KOPT-K1 (cell line): Measurements from ENCODE around the gene LPXN.
A peak's percentile ranks its signal among the peaks of the same experiment; 100 is the strongest.
"Not testable (repeated sequence)": the region's sequence is repeated elsewhere in the genome, so short reads cannot be mapped to it uniquely, and the experiment has no call there.

Experiments used
- H3K27ac ChIP-seq: fragments of 200-600 bp; sonication (generic); 2 replicates; pipeline ENCODE4 v1.5.1; 2016; ENCODE audit warnings: antibody characterized with exemption, mild to moderate bottlenecking, low read depth, low read length; ENCODE audit not compliant: poor library complexity, severe bottlenecking
- H3K36me3 ChIP-seq: fragments of 200-600 bp; sonication (generic); 2 replicates; pipeline ENCODE4 v1.5.1; 2017; ENCODE audit warnings: antibody characterized with exemption, mild to moderate bottlenecking, low read length, moderate library complexity; ENCODE audit not compliant: insufficient read depth
- H3K9me3 ChIP-seq: fragments of 200-600 bp; sonication (generic); 2 replicates; pipeline ENCODE4 v1.5.1; 2017; ENCODE audit warnings: antibody characterized with exemption, low read length, mild to moderate bottlenecking; ENCODE audit not compliant: insufficient read depth, poor library complexity, severe bottlenecking

The LPXN gene

DNA sequence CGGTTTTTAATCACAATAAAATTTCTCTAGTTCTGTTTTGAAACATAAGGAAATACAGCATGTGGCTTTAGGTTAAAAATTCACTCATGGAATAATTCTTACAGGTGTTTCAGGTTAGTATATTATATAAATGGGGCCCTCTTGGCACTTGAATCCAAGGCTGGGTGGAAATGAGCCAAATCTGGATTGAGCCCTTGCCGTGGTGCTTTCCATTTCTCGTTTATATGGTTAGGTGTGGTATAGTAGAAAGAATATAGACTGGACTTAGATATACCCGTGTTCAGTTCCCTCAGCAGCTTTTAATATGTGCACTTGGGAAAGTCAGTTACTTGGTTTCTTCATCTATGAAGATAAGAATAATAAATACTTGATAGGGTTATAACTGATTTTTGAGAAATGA, 19.2 kb upstream of the LPXN start:
- Histone ChIP-seq H3K9me3 (no peaks in the 10 kb centered on the region), H3K36me3 (peaks cover 63% of the 10 kb centered on the region), H3K27ac (no peak overlapping the region)

DNA sequence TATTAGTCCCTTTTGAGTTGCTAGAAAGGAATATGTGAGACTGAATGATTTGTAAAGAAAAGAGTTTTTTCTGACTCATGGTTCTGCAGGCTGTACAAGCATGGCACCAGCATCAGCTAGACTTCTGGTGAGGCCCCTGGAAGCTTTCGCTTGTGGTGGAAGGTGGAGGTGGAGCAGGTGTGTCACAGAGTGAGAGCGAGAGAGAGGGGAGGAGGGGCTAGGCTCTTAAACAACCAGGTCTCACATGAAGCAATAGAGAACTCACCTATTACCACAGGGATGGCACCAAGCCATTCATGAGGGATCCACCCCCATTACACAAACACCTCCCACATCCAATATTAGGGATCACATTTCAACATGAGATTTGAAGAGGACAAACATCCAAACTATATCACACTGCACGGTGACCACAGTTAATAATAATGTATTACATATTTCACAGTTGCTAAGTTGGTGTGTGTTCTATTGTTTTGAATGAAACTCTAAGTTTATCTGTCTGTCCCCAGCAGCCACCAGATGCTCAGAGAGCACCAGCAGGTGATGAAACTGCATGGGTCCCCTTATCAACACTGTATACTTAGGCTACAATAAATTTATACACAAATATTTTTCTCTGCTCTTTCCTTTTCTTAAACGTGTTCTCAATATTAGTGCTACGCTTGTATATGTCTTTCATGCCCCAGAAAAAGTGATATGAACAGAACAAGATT, 17.3 kb upstream of the LPXN start:
- no peak overlapping the region for H3K27ac ChIP-seq
- peaks cover 70% of the 10 kb centered on the region for H3K36me3 ChIP-seq
- H3K9me3 ChIP-seq = no peaks in the 10 kb centered on the region

DNA sequence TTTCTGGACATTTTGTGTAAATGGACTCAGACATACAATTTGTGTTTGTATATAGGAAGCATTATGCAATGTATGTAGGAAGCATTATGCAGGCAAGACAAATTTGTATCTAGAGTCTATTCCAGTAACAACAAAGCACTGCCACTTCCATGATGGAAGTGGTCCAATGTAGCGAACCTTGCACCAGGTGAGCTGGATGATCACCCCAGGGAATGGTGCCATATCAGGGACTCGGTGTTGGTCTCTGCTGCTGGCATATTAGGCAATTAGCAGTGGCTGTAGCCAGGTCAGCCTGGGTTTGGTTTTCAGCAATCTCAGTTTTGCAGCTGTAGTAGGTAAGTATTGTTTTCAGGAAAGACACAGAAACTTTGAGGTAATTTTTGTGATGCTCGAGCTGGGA, 16.0 kb upstream of the LPXN start:
- Histone ChIP-seq H3K27ac (no peak overlapping the region), H3K9me3 (no peaks in the 10 kb centered on the region), H3K36me3 (peaks cover 83% of the 10 kb centered on the region)

DNA sequence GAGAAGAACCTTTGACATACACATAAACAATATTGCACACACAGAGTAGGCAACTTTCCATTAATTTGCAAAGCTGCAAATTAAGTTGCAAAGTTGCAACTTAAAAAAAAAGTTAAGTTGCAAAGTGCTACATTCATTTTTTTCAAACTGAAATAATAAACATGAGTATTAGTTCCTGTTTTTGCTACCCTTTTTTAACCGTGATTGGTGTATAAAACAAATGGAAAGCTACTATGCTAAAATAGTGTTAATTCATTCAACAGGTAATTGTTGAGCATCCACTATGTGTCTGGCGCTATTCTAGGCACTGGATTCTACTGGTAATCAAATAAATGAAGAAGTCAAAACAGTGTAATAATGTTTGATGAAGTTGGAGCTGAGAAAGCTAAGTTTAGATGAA, 11.3 kb upstream of the LPXN start:
- Histone ChIP-seq H3K9me3 (no peaks in the 10 kb centered on the region), H3K27ac (no peak overlapping the region), H3K36me3 (peaks cover 73% of the 10 kb centered on the region)

DNA sequence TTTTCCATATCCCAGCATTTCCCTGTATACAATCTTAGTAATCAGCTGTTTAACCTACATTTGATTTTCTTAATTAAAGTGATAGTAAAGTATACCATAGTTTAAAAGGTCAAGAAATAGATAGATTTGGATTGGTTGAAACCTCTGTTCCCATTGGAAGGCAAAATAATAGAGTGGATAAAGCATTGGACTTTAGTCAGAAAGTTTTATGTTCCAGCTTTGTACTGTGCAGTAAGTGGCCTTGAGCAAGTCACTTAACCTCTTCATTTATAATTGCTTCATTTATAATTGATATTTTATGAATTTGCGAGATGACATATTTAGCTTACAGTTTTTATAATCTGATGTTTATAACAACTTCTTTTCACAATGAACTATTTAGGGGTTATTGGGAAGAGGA, 6.8 kb upstream of the LPXN start:
- H3K9me3 ChIP-seq = no peaks in the 10 kb centered on the region
- H3K36me3 ChIP-seq = peaks cover 39% of the 10 kb centered on the region
- H3K27ac ChIP-seq = no peak overlapping the region

DNA sequence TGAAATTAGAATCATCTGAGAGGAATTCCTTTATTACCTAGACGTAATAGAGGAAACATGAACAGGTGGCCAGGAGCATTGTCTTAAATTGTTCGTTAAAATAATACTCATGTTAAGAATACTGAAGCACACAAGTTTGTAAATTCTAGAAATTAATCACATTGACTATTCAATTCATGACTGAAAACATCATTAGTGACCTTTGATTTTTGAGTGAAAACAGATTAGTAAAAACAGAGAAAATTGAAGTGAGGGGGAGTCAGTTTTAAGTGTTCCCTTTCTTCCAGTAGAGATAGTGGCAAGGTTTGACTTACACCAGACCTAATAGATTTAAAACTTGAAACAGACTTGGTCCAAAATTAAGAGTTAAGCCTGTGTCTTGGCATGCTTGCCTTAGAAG, 4.7 kb upstream of the LPXN start:
- no peaks in the 10 kb centered on the region for H3K9me3 ChIP-seq
- H3K36me3 ChIP-seq = peaks cover 18% of the 10 kb centered on the region
- H3K27ac ChIP-seq = peak overlapping the region; percentile 99

DNA sequence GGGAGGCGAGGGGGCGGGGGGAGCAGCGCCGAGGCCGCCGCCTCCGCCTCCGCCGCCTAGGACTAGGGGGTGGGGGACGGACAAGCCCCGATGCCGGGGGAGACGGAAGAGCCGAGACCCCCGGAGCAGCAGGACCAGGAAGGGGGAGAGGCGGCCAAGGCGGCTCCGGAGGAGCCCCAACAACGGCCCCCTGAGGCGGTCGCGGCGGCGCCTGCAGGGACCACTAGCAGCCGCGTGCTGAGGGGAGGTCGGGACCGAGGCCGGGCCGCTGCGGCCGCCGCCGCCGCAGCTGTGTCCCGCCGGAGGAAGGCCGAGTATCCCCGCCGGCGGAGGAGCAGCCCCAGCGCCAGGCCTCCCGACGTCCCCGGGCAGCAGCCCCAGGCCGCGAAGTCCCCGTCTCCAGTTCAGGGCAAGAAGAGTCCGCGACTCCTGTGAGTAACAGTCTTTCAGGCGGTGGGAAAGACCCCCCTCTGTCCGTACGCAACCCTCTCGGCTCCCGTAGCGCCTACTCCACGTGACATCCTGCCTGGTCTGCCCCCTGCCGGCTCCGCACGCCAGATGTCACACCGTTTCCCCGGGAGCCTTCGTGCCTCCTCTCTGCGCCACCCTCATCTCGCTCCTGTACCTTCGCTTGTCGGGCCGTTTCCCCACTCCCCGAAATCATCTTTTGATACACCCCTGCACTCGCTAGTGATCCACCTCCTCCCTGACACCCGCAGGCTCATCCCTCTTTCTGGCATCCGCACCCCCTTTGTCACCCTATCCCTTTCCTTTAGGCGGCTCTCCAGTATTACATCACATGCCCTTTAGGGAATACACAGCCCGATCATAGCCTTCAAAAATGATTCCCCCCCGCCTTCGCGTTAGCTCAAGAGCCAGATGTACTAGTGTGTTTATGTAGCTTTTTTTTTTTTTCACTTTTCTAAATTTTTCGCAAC, 3.8 kb upstream of the LPXN start:
- H3K36me3 ChIP-seq = peaks cover 11% of the 10 kb centered on the region
- no peaks in the 10 kb centered on the region for H3K9me3 ChIP-seq
- H3K27ac ChIP-seq = peak overlapping the region; percentile 99

DNA sequence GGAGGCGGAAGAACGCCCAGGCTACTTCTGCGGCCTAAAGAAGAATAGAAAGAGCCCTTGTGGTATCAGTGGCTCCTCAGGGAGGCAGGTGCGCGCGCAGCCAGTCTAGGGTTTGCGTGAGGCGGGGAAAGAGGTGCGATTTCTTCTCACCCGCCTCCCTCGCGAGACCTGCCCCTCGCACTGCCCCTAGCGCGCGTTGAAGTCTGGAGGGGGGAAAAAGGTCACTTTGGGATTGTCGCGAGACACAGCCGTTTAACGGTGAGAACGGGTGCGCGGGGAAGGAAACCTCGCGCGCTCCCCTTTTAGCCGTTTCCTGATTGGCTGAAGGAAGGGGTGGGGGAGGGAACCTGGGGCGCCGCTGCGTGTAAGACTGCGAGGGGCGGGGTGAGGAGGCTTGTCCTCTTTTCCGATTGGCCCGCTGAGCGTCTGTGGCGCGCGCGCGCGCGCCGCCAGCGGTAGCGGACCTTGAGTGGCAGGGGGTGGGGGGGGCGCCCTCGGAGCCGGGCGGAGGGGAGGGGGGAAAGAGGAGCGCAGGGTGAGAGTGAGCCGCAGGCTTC, 3.1 kb upstream of the LPXN start, which contains the start of gene ZFP91:
TSS of gene ZFP91 (plus strand) at position 429 of the 557 bp plus-strand sequence. CDS start 219 bp downstream, outside the sequence.
- Histone ChIP-seq H3K36me3 (peaks cover 11% of the 10 kb centered on the region; the same call in 1 of the 2 replicates), H3K9me3 (no peaks in the 10 kb centered on the region), H3K27ac (peak within 1 kb of the TSS; percentile 99)

DNA sequence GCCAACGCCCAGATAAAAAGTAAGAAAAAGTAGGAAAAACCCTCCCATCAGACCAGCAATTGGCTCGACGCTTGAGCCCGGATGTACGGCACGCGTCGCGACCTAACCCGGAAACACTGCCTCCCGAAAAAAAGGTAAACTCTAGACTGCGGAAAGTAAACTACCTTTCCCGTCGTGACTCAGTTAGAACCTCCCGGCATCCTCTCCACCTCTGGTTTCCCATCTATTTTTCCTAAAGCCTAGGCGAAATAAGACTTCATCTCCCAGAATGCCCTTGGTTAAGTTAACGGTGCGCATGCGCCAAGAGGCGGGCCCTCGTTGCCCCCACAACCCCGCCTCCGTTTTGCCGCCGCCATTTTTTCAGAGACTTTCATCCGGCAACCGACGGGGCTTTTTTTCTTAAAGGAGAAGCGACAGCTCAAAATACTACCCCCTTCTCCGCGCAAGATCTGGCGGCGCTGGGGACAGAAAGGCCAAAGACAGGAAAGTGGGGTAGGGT, 2.5 kb upstream of the LPXN start:
- Histone ChIP-seq H3K27ac (peak overlapping the region; percentile 99), H3K9me3 (no peaks in the 10 kb centered on the region), H3K36me3 (peaks cover 11% of the 10 kb centered on the region; the same call in 1 of the 2 replicates)

DNA sequence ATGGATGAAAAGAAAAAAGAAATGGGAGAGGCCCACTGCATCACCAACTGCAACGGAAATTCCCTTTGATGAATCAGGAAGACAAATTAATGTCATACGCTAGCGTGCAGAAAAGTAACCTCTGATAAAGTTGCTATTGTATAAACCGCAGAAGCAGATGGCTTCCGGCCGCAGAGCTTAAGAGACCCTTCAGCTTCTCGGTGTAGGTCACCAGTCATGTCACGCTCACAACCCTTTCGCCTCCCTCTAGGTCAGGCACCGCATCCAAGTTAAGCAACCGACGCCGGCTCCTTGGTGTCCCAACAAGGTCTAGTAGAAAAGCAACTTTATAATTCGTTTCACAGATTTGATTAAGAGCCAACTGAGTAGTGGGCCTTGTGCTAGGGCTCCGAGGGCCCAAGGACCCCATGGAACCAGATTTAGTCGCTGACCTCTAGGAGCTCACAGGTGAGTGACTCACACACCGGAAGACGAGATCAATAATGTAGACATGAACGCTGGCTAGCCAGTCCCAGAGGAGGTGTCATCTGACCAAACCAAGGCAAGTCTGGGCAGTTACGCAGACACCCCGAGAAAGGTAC, 2.0 kb upstream of the LPXN start:
- Histone ChIP-seq H3K36me3 (peaks cover 11% of the 10 kb centered on the region; the same call in 1 of the 2 replicates), H3K27ac (peak overlapping the region; percentile 99), H3K9me3 (no peaks in the 10 kb centered on the region)

DNA sequence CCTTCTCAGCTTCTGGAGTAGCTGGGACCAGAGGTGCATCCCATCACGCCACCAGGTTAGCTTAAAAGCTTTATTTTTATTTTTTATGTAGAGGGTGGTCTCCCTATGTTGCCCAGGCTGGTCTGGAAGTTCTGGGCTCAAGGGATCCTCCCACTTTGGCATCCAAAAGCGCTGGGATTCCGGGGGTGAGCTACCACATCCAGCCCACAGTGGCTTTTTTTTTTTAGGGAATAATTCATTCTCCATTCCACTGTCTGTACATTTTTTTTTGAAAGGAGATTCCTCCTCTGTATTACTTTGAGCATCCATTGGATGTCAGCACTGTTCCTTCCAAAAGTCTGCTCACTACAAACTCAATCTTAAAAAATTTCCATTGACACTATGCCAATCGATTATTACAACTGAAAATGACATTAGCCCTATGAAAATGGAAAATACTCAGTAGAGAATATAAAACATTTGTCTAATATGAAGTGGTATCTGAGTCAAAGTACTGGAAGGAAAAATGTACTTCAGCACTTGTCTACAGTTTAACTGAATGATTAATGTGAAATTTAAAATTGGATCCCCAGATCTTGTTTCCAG, 1.3 kb upstream of the LPXN start:
- peak overlapping the region; percentile 99 for H3K27ac ChIP-seq
- H3K36me3 ChIP-seq = peaks cover 9% of the 10 kb centered on the region; the same call in 1 of the 2 replicates
- no peaks in the 10 kb centered on the region for H3K9me3 ChIP-seq

DNA sequence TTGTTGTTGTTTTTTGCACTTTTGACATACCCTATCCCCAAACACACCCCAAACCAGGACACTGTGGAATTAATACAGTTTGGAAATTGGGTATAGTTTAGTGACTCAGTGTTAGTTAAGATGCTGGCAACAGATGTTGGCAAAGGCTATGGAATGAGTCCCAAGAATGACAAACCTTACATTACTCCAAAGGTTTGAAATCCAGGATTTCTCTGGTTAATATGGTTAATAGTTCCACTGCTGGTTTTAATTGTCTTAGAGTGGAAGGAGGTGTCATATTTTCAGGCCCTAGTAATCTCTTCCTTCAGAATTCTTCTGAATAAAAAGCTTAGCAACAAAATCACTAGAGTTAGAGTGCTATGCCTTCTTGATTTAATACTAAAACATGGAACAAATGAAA, 775 bp downstream of the LPXN start:
- Histone ChIP-seq H3K27ac (peak overlapping the region; percentile 99), H3K36me3 (peaks cover 11% of the 10 kb centered on the region), H3K9me3 (no peaks in the 10 kb centered on the region)

DNA sequence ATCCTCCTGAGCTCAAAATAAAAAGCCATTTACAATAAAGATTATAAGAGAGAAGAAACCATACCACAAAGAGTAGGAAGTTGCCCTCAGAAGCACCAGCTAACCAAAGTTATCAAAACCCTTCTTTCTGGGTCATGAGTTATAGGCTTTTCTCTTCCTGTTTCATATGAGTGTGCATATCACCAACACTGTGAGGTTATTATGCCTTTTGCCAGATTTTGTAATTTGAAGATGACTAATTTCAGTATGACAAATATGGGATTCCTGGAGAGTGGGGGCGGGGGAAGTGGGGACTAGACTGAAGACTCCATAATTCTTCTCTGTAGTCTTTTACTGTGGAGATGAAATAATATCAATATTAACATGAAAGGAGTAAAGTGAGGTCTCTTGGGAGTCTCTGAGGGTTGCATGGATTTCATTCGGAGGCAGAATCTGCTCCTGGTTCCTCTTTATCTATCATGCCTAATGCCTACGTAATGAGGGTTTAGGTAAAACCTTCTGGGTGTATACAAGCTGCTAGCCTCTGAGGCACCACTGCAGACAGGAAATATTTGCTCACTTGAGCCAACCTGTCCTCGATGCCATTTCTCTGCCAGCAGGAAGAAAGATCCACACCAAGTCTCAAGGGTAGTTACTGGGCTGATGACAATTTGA, 2.1 kb downstream of the LPXN start:
- Histone ChIP-seq H3K27ac (peak overlapping the region; percentile 99), H3K9me3 (no peaks in the 10 kb centered on the region), H3K36me3 (peaks cover 24% of the 10 kb centered on the region)

DNA sequence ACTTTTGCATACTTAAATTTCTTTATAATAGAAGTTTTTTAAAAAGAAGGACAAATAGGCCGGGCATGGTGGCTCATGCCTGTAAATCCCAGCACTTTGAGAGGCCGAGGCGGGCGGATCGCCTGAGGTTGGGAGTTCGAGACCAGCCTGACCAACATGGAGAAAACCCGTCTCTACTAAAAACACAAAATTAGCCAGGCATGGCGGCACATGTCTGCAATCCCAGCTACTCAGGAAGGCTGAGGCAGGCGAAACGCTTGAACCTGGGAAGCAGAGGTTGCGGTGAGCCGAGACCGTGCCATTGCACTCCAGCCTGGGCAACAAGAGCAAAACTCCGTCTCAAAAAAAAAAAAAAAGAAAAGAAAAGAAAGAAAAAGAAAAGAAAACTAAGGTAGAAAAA, 2.8 kb downstream of the LPXN start:
- Histone ChIP-seq H3K27ac (peak overlapping the region; percentile 99), H3K36me3 (peaks cover 29% of the 10 kb centered on the region)

More for the DNA sequence above, 2.8 kb downstream of the LPXN start:
- not testable (repeated sequence) for H3K9me3 ChIP-seq
